Ramos (cell line): ENCODE measurements around the gene PREX1.
"Not testable (repeated sequence)": the region's sequence is repeated elsewhere in the genome, so short reads cannot be mapped to it uniquely, and the experiment has no call there.

Source experiments
- in situ Hi-C: fragments of 300-500 bp; cut with MboI; formaldehyde crosslinking; loops from one replicate; pipeline ENCODE4 v1.14.3; 2022; ENCODE audit warnings: low sequenced_read_pairs; ENCODE audit not compliant: unreplicated experiment

The PREX1 gene

DNA sequence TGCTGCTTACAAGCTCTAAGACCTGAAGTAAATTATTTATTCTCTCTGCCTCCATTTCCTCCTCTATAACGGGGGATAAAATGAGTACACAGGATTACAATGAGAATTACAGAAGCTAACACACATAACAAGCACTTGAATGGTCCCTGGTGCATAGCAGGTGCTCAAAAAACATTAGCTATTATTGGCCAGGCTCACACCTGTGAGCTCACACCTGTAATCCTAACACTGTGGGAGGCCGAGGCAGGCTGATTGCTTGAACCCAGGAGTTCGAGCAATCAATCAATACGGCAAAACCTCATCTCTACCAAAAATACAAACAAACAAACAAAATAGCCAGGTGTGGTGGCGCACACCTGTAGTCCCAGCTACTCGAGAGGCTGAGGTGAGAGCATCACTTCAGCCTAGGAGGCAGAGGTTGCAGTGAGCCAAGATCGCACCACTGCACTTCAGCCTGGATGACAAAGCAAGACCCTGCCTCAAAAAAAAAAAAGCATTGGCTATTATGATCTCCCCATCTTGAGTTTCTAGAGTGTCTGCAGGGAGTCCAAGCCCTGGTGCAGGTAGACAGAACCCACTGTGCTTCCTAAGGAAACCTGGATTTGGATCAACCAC is 68.1 kb downstream of the PREX1 start:
- in situ Hi-C loops, result no loop called here

DNA sequence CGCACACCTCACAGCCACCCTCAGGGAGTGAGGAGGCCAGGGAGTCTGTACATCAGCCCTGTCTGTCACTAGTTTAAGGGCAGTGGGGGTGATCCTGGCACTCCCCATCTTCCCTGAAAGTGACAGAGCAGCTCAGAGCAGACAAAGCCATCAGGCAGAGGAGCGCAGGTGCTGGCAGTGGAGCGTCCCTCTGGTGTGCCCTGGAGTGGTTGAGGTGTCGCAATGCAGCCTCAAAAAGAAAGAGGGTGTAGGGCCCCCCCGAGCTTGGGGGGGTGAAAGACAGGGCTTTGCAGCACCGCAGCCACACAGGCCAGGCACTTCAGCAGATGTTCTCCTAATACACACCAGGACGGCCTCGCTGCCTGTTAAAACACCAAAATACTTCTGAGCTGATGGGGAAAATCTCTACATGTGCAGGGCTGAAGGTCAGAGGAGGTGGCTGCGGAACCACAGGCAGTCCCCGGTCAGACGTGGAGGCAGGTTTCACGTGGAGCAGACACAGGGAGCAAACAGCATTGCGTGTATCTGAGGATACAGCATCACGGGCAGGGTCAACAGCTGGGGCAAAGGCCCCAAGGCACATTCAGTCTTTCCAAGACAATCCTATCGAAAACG is 69.5 kb downstream of the PREX1 start:
- in situ Hi-C loops, result no loop called here

DNA sequence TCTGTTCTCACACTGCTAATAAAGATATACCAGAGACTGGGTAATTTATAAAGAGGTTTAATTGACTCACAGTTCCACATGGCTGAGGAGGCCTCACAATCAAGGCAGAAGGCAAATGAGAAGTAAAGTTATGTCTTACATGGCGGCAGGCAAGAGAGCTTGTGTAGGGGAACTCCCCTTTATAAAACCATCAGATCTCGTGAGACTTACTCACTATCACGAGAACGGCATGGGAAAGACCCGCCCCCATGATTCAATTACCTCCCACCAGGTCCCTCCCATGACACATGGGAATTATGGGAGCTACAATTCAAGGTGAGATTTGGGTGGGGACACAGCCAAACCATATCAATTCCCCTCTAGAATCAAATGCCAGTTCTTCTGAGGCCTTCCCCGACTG is 71.0 kb downstream of the PREX1 start:
- in situ Hi-C loops, result not testable (repeated sequence)

- in situ Hi-C loops, result no loop called here
Measured at GRCh38 chr20:48754292-48754691, 73.5 kb downstream of the PREX1 start.

DNA sequence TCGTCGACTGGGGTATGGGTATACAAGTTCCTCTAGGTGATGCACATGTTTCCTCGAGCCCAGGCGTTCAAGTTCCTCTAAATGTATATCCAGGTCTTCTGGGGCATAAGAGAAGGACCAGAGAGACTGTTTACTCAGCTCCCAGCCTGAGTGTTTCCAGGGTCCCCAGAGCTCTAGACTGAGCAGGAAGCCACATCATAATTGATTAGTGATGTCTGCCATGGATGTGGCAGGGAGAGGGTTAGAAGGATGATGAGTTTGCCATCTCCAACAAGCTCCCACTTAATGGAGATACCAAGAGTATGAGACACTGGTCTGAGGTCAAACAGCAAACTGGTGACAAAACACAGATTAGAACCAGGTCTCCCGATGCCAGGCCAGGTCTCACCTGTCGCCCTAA is 74.8 kb downstream of the PREX1 start:
- in situ Hi-C loops, result no loop called here

- in situ Hi-C loops, result no loop called here
Measured at GRCh38 chr20:48751871-48752270, 75.9 kb downstream of the PREX1 start.

DNA sequence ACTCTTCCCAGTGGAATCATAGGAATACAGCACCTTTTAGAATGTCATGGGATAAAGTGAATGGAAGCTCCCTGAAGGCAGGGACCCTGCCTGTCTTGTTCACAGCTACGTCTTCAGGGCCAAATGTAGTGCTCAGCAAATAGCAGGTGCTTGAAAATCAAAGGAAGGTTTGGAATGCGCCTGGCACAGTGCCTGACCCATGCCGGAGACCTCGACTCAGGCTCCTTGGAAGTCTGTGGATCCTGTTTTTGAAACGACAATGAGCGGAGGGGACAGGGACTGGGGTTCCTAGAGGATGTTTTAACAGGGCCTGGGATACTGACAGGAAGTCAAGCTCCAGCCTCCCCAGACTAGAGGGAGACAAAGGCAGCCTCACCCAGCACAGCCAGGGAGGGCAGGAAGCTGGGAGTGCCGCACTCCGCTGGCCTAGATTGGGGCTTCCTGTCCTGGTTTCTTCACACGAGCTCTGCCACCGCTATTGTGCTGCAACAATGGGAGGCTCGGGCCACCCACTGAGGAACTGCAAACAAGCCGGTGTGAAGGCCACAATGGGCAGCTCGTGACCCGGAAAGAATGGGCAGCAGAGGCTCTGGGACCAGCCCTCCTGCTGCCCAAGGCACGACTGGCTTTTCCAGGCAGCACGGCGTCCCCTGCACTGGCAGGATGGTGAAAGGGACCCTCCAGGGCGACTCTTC is 76.7 kb downstream of the PREX1 start:
- in situ Hi-C loops, result no loop called here

- in situ Hi-C loops, result no loop called here
Measured at GRCh38 chr20:48750376-48750775, 77.4 kb downstream of the PREX1 start.

GRCh38 chr20:48749437-48749836 is 78.4 kb downstream of the PREX1 start:
- in situ Hi-C loops, result no loop called here

DNA sequence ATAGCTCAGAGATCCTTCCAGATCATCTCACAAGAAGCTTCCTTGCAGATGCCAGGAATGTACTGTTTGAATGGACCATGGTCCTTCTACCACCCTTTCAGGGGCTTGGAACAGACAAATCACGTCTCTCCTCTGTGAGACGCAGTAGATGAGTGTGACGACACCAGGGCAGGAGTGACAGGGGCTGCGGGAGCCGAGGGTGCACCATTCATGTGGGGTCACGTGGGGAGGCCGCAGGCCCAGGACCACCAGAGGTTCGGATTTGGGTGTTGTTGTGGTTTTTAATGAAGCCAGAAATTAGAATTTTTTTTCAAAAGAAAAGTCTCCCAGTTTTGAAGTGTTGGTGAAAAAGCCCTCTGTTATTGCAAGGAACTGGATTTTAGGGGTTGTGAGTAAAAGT is 79.2 kb downstream of the PREX1 start:
- in situ Hi-C loops, result no loop called here

GRCh38 chr20:48747840-48748414 is 79.9 kb downstream of the PREX1 start:
- in situ Hi-C loops, result no loop called here

GRCh38 chr20:48745330-48745729 is 82.5 kb downstream of the PREX1 start:
- in situ Hi-C loops, result no loop called here

- in situ Hi-C loops, result no loop called here
Measured at GRCh38 chr20:48744515-48744914, 83.3 kb downstream of the PREX1 start.

- in situ Hi-C loops, result no loop called here
Measured at GRCh38 chr20:48743807-48744206, 84.0 kb downstream of the PREX1 start.

DNA sequence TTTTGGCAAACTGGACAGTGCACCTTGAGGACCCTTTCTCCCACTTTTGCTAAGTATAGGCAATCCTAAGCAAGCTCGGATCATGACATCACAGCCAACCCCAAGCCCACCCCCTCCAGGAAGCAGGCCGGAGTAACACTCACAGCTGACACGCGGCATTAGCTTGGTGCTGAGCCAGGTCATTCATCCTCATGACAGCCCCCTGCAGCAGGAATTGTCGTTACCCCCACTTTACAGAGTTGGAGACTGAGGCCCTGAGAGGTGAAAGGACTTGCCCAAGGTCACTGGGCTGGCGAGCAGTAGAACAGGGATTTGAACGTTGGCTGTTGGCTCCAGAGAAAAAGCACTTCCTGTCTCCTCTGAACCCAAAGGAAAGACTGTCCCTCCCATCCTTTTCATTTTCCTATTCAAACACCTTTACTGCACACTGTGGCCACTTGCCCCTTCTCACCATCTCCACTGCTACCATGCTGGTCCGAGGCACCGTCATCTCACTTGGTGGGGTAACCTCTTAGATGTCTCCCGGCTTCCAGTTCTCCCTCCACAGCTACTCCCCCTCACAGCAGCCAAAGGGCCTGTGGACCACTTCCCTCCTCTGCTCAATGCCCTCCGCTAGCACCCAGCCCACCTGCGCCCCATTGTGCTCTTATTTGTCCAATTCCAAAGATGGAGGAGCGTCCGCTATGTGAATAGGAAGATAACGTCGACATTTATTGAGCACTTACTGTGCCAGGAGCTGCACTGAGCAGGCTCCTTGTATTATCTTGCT is 84.7 kb downstream of the PREX1 start:
- in situ Hi-C loops, result no loop called here

DNA sequence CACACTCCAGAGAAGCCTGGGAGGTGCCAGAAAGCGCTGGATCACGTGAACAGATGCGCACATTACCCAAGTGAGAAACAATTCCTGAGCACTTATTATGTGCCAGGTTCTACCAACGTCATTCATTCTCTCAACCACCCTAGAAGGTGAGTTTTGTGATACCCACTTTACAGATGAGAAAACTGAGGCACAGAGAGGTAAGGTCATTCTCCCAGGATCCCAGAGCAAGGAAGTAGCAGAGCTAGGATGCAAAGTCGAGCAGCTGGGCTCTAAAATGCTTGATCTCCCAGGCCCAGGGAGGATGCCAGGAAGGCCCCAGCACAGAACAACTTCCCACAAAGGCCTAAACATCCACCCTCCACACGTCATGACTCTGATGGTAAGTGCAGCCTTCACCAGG is 85.6 kb downstream of the PREX1 start:
- in situ Hi-C loops, result no loop called here

DNA sequence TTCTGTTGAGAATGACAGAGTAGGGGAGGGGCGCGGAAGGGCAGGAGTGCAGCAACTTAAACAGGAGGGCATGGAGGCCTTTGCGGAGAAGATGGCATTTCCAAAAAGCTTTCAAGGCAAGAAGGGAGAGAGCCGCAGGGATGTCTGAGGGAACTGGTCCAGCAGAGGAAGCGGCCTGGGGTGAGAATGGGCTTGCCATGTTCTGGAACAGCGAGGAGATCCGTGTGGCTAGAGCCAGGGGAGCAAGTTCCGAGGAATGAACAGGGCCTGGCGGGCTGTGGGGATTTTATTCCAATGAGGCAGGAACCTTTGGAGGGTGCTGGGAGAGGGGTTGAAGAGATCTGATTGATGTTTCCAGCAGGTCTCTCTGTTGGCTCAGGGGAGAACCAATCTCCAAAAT is 86.1 kb downstream of the PREX1 start:
- in situ Hi-C loops, result no loop called here

DNA sequence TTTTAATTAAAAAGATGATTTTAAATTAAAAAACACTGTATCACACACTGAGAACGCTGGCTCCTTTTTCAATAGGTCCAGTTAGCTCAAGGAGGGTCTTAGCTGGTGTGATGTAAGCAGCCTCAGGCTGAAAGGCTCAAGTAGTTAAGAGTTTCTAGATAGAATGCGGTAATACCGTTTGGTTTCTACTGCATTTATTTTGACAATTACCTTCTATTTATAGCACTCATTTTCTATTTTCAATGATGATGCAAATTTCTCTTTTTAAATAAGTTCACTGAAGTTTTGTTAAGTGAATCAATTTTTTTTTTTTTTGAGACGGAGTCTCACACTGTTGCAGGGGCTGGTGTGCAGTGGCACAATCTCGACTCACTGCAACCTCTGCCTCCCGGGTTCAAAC is 87.1 kb downstream of the PREX1 start:
- in situ Hi-C loops, result no loop called here

GRCh38 chr20:48740292-48740649 is 87.5 kb downstream of the PREX1 start:
- in situ Hi-C loops, result no loop called here

DNA sequence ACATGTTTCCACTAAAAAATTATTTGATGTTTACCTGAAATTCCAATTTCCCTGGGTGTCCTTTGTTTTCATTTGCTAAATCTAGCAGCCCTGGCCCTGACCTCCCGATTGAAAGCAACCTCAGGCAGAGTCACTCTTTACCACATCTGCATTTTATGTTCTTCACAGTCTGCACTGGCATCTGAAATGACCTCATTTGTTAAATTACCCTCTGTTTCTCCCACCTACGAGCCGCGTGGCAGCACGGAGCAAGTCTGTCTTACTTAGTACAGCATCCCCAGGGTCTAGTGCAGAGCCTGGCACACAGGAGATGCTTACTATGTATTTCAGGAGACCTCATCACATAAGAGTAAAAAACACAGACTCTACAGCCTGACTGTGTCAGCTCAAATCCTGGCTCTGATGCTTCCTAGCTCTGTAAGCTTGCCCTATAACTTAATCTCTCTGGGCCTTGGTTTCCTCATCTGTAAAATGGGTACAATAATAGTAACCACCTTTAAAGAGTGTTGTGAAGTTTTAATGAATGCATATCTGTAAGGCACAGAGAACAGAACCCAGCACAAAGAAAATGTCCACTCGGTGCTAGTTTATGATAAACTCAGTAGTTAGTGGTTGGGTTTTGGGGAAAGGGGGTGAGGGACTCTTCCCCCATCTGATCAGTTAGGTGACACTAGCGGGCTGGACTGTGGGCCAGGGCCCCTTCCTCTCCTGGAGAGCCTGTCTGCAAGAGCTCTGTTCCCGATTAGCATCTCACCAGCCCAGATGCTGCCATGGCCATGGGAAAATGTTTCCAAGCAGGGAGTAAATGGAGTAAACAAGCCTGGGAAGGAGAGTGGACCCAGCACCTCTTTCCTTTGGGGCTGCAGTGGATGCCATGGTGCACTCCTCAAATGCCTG is 88.2 kb downstream of the PREX1 start:
- in situ Hi-C loops, result no loop called here
